ENCODE data around the gene NPHP1. TPM values are rescaled to one million over a fixed set of nuclear protein-coding genes. Genes with fewer than 3 reads are reported as not detected.
A peak's percentile ranks its signal among the peaks of the same experiment; 100 is the strongest.

NPHP1 gene
- polyA plus RNA-seq, 3 donors: 0.51 TPM; not detected in 2

GRCh38 chr2:110126086-110126773, 78.6 kb downstream of the NPHP1 start:
- no peaks in the 10 kb centered on the region for H4K20me1 ChIP-seq (ENCODE audit: insufficient read depth, low read length)
- H3K4me1 Mint-ChIP-seq: no peaks in the 10 kb centered on the region
- TF ChIP-seq CTCF (IDR thresholded peaks at IDR 0.05): no peak
- H3K4me1 ChIP-seq (ENCODE audit: control insufficient read depth in 1 of 2, insufficient read depth in 2 of 2, low read length in 2 of 2): no peaks in the 10 kb centered on the region
- peaks cover 0 to 3% (median 0%) of the 10 kb centered on the region in 7 donors for H3K9me3 Mint-ChIP-seq
- 96% methylated on average over 2 of the region's 4 CpGs for WGBS (ENCODE audit: insufficient coverage)
- H3K9me3 ChIP-seq (replicated peaks in 1 of 2; ENCODE audit: control insufficient read depth in 1 of 2, insufficient read depth in 1 of 2, low read length in 2 of 2): no peaks in the 10 kb centered on the region
- no peak overlapping the region for H3K4me3 ChIP-seq (replicated peaks in 1 of 3; ENCODE audit: low read depth in 2 of 3, low read length in 3 of 3)
- H3K79me2 ChIP-seq (ENCODE audit: insufficient read depth, low read length): no peaks in the 10 kb centered on the region
- no peaks in the 10 kb centered on the region for H3K36me3 ChIP-seq (replicated peaks in 1 of 2; ENCODE audit: control insufficient read depth in 1 of 2, insufficient read depth in 2 of 2, low read length in 2 of 2)
- no peak for DNase-seq
- H3K27me3 Mint-ChIP-seq (ENCODE audit: low read depth in 3 of 3): peaks cover 2 to 4% (median 2%) of the 10 kb centered on the region in 3 donors
- no peak overlapping the region for H2AFZ ChIP-seq (ENCODE audit: insufficient read depth, low read depth, low read length, poor library complexity, severe bottlenecking)
- H3K27me3 ChIP-seq (ENCODE audit: control insufficient read depth in 2 of 2, insufficient read depth in 2 of 2, low read length in 2 of 2): no peaks in the 10 kb centered on the region
- H3K9ac ChIP-seq (ENCODE audit: insufficient read depth, low read length, poor library complexity, severe bottlenecking): no peak overlapping the region
- no peak overlapping the region for H3K27ac ChIP-seq (ENCODE audit: low read depth in 1 of 2, low read length in 2 of 2)
- no peak overlapping the region for H3K27ac Mint-ChIP-seq
- no peaks in the 10 kb centered on the region for H3K36me3 Mint-ChIP-seq
- H3K4me3 Mint-ChIP-seq: no peak overlapping the region
- intact Hi-C loops (cut with micrococcal nuclease): no loop called here
- no peak overlapping the region for H3K4me2 ChIP-seq (replicated peaks; ENCODE audit: extremely low read depth, low read length, poor library complexity, severe bottlenecking)

GRCh38 chr2:110124939-110125691, 79.7 kb downstream of the NPHP1 start:
- DNase-seq: no peak
- Histone ChIP-seq H3K9me3 (replicated peaks in 1 of 2; ENCODE audit: control insufficient read depth in 1 of 2, insufficient read depth in 1 of 2, low read length in 2 of 2) (no peaks in the 10 kb centered on the region), H4K20me1 (ENCODE audit: insufficient read depth, low read length) (no peaks in the 10 kb centered on the region), H3K4me1 (ENCODE audit: control insufficient read depth in 1 of 2, insufficient read depth in 2 of 2, low read length in 2 of 2) (no peaks in the 10 kb centered on the region), H3K4me3 (replicated peaks in 1 of 3; ENCODE audit: low read depth in 2 of 3, low read length in 3 of 3) (no peak overlapping the region), H3K36me3 (replicated peaks in 1 of 2; ENCODE audit: control insufficient read depth in 1 of 2, insufficient read depth in 2 of 2, low read length in 2 of 2) (no peaks in the 10 kb centered on the region), H3K27me3 (ENCODE audit: control insufficient read depth in 2 of 2, insufficient read depth in 2 of 2, low read length in 2 of 2) (no peaks in the 10 kb centered on the region), H3K27ac (ENCODE audit: low read depth in 1 of 2, low read length in 2 of 2) (no peak overlapping the region), H3K4me2 (replicated peaks; ENCODE audit: extremely low read depth, low read length, poor library complexity, severe bottlenecking) (no peak overlapping the region), H3K9ac (ENCODE audit: insufficient read depth, low read length, poor library complexity, severe bottlenecking) (no peak overlapping the region), H2AFZ (ENCODE audit: insufficient read depth, low read depth, low read length, poor library complexity, severe bottlenecking) (peak overlapping the region; percentile 11), H3K79me2 (ENCODE audit: insufficient read depth, low read length) (no peaks in the 10 kb centered on the region)
- no peak for TF ChIP-seq CTCF (IDR thresholded peaks at IDR 0.05)
- H3K36me3 Mint-ChIP-seq: no peaks in the 10 kb centered on the region
- H3K27me3 Mint-ChIP-seq (ENCODE audit: low read depth in 3 of 3): peaks cover 2 to 5% (median 2%) of the 10 kb centered on the region in 3 donors
- WGBS (ENCODE audit: insufficient coverage): 60% methylated on average over 1 of the region's 6 CpGs
- no peaks in the 10 kb centered on the region for H3K4me1 Mint-ChIP-seq
- no peak overlapping the region for H3K27ac Mint-ChIP-seq
- no peaks in the 10 kb centered on the region for H3K9me3 Mint-ChIP-seq
- H3K4me3 Mint-ChIP-seq: no peak overlapping the region
- intact Hi-C loops (cut with micrococcal nuclease): no loop called here
